ENCODE data around the gene FOXD4L6.
"Not testable (repeated sequence)": the region's sequence is repeated elsewhere in the genome, so short reads cannot be mapped to it uniquely, and the experiment has no call there.

DNA sequence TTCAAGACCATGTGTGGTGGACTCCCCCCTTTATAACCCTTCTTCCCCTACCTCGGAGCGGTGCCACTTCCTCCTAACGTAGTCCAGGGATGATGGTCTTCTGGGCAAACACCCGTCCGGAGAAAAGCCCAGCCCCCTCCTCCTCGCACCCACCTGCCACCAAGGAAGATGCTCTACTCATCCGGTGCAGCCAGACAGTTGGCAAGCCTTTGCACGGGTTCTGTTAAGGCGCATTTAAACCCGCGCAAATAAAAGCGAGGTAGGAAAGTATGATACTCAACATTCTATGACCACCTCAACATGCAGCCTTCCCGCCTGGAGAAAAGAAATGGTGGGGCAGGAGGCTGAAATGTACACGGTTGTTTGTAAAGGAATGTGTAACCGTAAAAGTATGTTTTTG lies at the start of gene FOXD4L6:
- TF ChIP-seq POLR2A (IDR thresholded peaks at IDR 0.05); POLR2AphosphoS5 (IDR thresholded peaks at IDR 0.05); EP300 (IDR thresholded peaks at IDR 0.05; ENCODE audit: low read depth): not testable (repeated sequence)
- TF ChIP-seq, protein P1, sequence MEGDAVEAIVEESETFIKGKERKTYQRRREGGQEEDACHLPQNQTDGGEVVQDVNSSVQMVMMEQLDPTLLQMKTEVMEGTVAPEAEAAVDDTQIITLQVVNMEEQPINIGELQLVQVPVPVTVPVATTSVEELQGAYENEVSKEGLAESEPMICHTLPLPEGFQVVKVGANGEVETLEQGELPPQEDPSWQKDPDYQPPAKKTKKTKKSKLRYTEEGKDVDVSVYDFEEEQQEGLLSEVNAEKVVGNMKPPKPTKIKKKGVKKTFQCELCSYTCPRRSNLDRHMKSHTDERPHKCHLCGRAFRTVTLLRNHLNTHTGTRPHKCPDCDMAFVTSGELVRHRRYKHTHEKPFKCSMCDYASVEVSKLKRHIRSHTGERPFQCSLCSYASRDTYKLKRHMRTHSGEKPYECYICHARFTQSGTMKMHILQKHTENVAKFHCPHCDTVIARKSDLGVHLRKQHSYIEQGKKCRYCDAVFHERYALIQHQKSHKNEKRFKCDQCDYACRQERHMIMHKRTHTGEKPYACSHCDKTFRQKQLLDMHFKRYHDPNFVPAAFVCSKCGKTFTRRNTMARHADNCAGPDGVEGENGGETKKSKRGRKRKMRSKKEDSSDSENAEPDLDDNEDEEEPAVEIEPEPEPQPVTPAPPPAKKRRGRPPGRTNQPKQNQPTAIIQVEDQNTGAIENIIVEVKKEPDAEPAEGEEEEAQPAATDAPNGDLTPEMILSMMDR (IDR thresholded peaks at IDR 0.05): not testable (repeated sequence)

Data from transverse colon (tissue), 4 donors.